ENCODE measurements around the gene UROC1. TPM values are rescaled to one million over a fixed set of nuclear protein-coding genes. Genes with fewer than 3 reads are reported as not detected.

UROC1 gene
- total and polyA plus RNA-seq, 2 of the 13 experiments (the other 11 are each of a cell fraction or from before 2014, with no cell fraction given), result 0.71 to 1.3 TPM

GRCh38 chr3:126507886-126508285, 9.7 kb downstream of the UROC1 start (continued):
- TF ChIP-seq BRF2 (CRISPR knock-in tag; IDR thresholded peaks at IDR 0.05) (no peak), ZNF672 (CRISPR knock-in tag; IDR thresholded peaks at IDR 0.05) (no peak), THAP11 (CRISPR knock-in tag; IDR thresholded peaks at IDR 0.05) (no peak), ZNF343 (CRISPR knock-in tag; IDR thresholded peaks at IDR 0.05) (no peak), TFDP2 (CRISPR knock-in tag; IDR thresholded peaks at IDR 0.05) (no peak), ASH2L (IDR thresholded peaks at IDR 0.05; ENCODE audit: insufficient read length, low read depth, low read length) (no peak)

- BruUV-seq (replicated peaks), result no TSS peak
- Histone ChIP-seq H3K9me3 (ENCODE audit: low read length) (no peaks in the 10 kb centered on the region), H3K4me2 (ENCODE audit: low read depth, low read length) (no peak overlapping the region), H2AFZ (ENCODE audit: low read length) (no peak overlapping the region), H3K79me2 (ENCODE audit: insufficient read depth, low read length) (no peaks in the 10 kb centered on the region), H3K4me1 (ENCODE audit: insufficient read depth, low read length) (peaks cover 32% of the 10 kb centered on the region), H4K20me1 (ENCODE audit: insufficient read depth, low read length) (no peaks in the 10 kb centered on the region), H3K4me3 (replicated peaks in 1 of 3; ENCODE audit: insufficient read depth in 1 of 3, low read depth in 2 of 3, low read length in 3 of 3) (no peak overlapping the region), H3K27ac (ENCODE audit: extremely low read length, insufficient read depth, low read length) (no peak overlapping the region), H3K36me3 (replicated peaks in 1 of 2; ENCODE audit: control insufficient read depth in 1 of 2, insufficient read depth in 2 of 2, low read length in 2 of 2) (no peaks in the 10 kb centered on the region), H3K27me3 (ENCODE audit: control insufficient read depth in 1 of 2, insufficient read depth in 2 of 2, low read length in 2 of 2) (no peaks in the 10 kb centered on the region), H3K9ac (ENCODE audit: insufficient read depth, low read depth, low read length) (no peak overlapping the region)
- no peak for ATAC-seq
- in situ Hi-C loops (cut with HindIII; ENCODE audit: extremely low pct_ligation_motif_present, low pct_unique_long_range_greater_than_20kb) (no loop called here), intact Hi-C loops (cut with micrococcal nuclease; ENCODE audit: unreplicated experiment) (no loop called here)
- POLR2A ChIA-PET, result no interaction called here
- CTCF ChIA-PET (ENCODE audit: low intra/inter-chr PET ratio, low total read pairs), result no interaction called here
- no CpG with 5 or more reads among the region's 10 CpGs for WGBS (ENCODE audit: low lambda C conversion rate)
- TF ChIP-seq RARA (CRISPR knock-in tag; IDR thresholded peaks at IDR 0.05), result no peak
- no peak for TF ChIP-seq HOXA3 (CRISPR knock-in tag; IDR thresholded peaks at IDR 0.05)
- no peak for TF ChIP-seq ZNF660 (CRISPR knock-in tag; IDR thresholded peaks at IDR 0.05; ENCODE audit: borderline replicate concordance, low read depth)
- TF ChIP-seq E2F1 (CRISPR knock-in tag; IDR thresholded peaks at IDR 0.05), result no peak
- TF ChIP-seq ZNF761 (CRISPR knock-in tag; conservative IDR thresholded peaks at IDR 0.05), result no peak
- TF ChIP-seq NFATC3 (CRISPR knock-in tag; IDR thresholded peaks at IDR 0.05), result no peak
- TF ChIP-seq ZNF678 (CRISPR knock-in tag; IDR thresholded peaks at IDR 0.05), result no peak
- no peak for TF ChIP-seq GZF1 (CRISPR knock-in tag; IDR thresholded peaks at IDR 0.05)
- TF ChIP-seq ZNF567 (CRISPR knock-in tag; IDR thresholded peaks at IDR 0.05; ENCODE audit: borderline replicate concordance), result no peak
- no peak for TF ChIP-seq SP4 (CRISPR knock-in tag; IDR thresholded peaks at IDR 0.05)
- TF ChIP-seq ZSCAN30 (CRISPR knock-in tag; IDR thresholded peaks at IDR 0.05), result no peak
- FAIRE-seq, result no peak
- no peak for DNase-seq (ENCODE audit: low spot score)
Observed at GRCh38 chr3:126503701-126504100, 13.9 kb downstream of the UROC1 start.
